BLaER1 (cell line): Measurements from ENCODE around the gene OTOGL.

ENCODE experiments used
- H3K27ac ChIP-seq: shearing (Covaris generic); formaldehyde crosslinking; 2 replicates; pipeline ENCODE4 v1.8.1; 2022
- H3K27me3 ChIP-seq: shearing (Covaris generic); formaldehyde crosslinking; 2 replicates; pipeline ENCODE4 v1.8.1; 2022
- H3K36me3 ChIP-seq: shearing (Covaris generic); formaldehyde crosslinking; 2 replicates; pipeline ENCODE4 v1.8.1; 2022
- H3K4me1 ChIP-seq: shearing (Covaris generic); formaldehyde crosslinking; 2 replicates; pipeline ENCODE4 v1.8.1; 2022
- H3K4me2 ChIP-seq: shearing (Covaris generic); formaldehyde crosslinking; 2 replicates; pipeline ENCODE4 v1.8.1; 2022
- H3K4me3 ChIP-seq: shearing (Covaris generic); formaldehyde crosslinking; 2 replicates; pipeline ENCODE4 v1.8.1; 2022
- H3K9ac ChIP-seq: shearing (Covaris generic); formaldehyde crosslinking; 2 replicates; pipeline ENCODE4 v1.8.1; 2022
- H3K9me3 ChIP-seq: shearing (Covaris generic); formaldehyde crosslinking; 2 replicates; pipeline ENCODE4 v1.8.1; 2022
- H4K20me1 ChIP-seq: shearing (Covaris generic); formaldehyde crosslinking; 2 replicates; pipeline ENCODE4 v1.8.1; 2022
- Cebpa-rat ChIP-seq: shearing (Covaris generic); IDR thresholded peaks from 2 replicates; pipeline ENCODE4 v1.8.1; 2022

The OTOGL gene

DNA sequence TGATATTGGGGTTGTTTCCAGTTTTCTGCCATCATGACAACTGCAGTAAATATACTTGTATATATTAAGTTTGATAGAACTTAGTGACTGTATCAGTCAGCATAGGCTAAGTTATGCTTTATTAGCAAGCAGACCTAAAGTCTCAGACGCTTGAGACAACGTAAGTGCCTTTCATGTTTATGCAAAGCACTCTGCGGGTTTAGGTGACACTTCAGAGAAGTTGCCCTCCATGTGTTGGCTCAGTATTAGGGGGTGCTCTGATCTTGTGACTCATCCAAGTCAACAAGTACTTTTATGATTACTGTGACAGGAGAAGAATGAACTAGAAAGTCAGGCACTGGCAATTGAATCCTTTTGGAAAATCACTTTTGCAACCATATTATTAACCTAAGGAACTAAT, 13.3 kb upstream of the OTOGL start:
- Histone ChIP-seq H3K4me2 (no peak overlapping the region), H3K9ac (no peak overlapping the region), H3K9me3 (no peaks in the 10 kb centered on the region), H3K36me3 (no peaks in the 10 kb centered on the region), H3K27ac (no peak overlapping the region), H3K4me1 (no peaks in the 10 kb centered on the region), H3K4me3 (no peak overlapping the region), H4K20me1 (no peaks in the 10 kb centered on the region), H3K27me3 (no peaks in the 10 kb centered on the region)
- TF ChIP-seq Cebpa-rat = no peak

DNA sequence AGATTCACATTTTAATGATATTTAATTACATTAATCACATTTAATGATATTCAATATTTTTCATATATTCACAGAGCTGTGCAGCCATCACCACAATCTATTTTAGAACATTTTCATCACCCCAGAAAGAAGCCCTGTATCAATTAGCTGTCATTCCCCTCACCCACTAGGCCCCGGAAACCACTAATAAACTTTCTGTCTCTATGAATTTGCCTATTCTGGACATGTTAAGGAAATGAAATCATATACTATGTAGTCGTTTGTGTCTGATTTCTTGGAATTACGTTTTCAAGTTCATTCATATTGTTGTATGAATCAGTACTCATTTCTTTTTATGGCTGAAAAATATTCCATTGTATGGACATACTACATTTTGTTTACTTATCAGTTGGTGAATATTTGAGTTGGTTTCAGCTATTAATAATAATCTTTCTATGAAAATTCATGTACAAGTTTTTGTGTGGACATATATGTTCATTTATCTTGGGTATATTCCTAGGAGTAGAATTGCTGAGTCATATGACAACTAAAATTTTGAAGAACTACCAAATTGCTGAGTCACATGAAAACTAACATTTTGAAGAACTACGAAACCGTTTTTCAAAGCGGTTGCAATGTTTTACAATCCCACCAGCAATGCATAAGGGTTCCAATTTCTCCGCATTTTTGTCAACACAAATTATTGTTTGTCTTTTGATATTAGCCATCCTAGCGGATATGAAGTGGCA, 11.7 kb upstream of the OTOGL start:
- Histone ChIP-seq H3K4me2 (no peak overlapping the region), H3K4me3 (no peak overlapping the region), H3K27ac (no peak overlapping the region), H3K36me3 (no peaks in the 10 kb centered on the region), H3K27me3 (no peaks in the 10 kb centered on the region), H3K4me1 (no peaks in the 10 kb centered on the region), H3K9me3 (no peaks in the 10 kb centered on the region), H3K9ac (no peak overlapping the region), H4K20me1 (no peaks in the 10 kb centered on the region)
- TF ChIP-seq Cebpa-rat = no peak

DNA sequence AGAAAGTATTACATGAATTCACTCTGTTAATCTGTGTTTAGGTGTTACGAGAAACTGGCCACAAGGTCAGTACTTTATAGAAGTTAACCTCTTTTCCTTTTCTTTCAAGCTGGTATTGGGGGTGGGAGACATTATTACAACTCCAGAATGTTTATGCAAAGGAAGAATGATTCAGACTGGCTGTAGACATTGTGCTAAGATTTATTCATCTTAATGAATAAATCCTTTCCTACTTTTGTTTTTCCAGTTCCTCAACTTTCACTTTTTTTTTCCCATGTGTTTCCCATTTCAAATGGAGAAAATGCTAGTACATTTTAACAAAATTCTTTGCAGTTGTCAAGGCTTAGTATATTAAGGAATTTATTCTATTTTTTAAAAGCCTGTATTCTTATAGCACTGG, 1.3 kb downstream of the OTOGL start:
- TF ChIP-seq Cebpa-rat = no peak
- Histone ChIP-seq H3K36me3 (no peaks in the 10 kb centered on the region), H3K9ac (no peak overlapping the region), H3K4me2 (no peak overlapping the region), H3K9me3 (no peaks in the 10 kb centered on the region), H3K4me3 (no peak overlapping the region), H4K20me1 (no peaks in the 10 kb centered on the region), H3K27me3 (no peaks in the 10 kb centered on the region), H3K27ac (no peak overlapping the region), H3K4me1 (no peaks in the 10 kb centered on the region)

DNA sequence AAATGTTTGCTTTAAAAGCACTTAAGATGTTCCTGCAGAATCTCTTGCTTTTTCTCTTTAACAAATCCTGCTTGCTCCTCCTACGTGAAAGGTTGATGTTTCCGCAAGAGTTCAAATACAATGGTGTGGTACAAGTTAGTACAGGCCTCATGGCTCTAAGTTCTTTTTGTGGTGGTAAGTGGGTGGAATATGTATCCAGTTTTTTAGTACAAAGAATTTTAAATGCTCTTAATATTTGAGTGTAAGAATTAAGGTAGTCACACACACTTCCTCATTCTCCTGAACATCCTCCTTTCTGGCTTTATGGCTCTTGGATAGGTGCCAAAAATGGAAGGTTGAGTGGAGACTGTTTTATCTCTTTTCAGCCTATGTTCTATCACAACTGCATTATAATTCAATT, 1.8 kb downstream of the OTOGL start:
- Histone ChIP-seq H3K4me3 (no peak overlapping the region), H4K20me1 (no peaks in the 10 kb centered on the region), H3K4me1 (no peaks in the 10 kb centered on the region), H3K4me2 (no peak overlapping the region), H3K36me3 (no peaks in the 10 kb centered on the region), H3K27ac (no peak overlapping the region), H3K9me3 (no peaks in the 10 kb centered on the region), H3K27me3 (no peaks in the 10 kb centered on the region), H3K9ac (no peak overlapping the region)
- TF ChIP-seq Cebpa-rat = no peak

- Histone ChIP-seq H3K4me3 (no peak overlapping the region), H3K4me2 (no peak overlapping the region), H3K4me1 (no peaks in the 10 kb centered on the region), H4K20me1 (no peaks in the 10 kb centered on the region), H3K27ac (no peak overlapping the region), H3K27me3 (no peaks in the 10 kb centered on the region), H3K36me3 (no peaks in the 10 kb centered on the region), H3K9ac (no peak overlapping the region), H3K9me3 (no peaks in the 10 kb centered on the region)
- no peak for TF ChIP-seq Cebpa-rat
Measured at GRCh38 chr12:80107221-80107620, 7.9 kb downstream of the OTOGL start.

DNA sequence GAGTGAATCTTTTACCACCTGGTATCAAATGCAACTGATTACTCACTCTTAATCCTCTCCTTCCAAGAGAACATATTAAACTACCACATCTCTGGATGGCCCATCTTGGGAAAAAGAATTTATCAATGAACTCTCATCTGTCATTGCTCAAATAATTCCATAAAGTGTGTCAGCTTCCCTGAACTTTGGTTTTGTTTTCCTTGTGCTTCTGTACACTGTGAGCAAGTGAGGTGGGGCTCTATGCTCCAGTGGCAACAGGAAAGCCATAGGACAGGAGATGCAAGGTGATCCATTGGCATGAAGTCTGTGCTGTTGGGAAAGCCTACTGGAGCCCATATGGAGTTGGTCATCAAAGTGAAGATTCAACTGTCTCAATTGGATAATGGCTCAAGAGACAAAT, 17.4 kb downstream of the OTOGL start:
- H3K9me3 ChIP-seq = 0 out of 2 replicates have a peak, but pooled peaks cover 5% of the 10 kb centered on the region
- H3K4me3 ChIP-seq = no peak overlapping the region
- H3K4me2 ChIP-seq = no peak overlapping the region
- no peaks in the 10 kb centered on the region for H3K27me3 ChIP-seq
- H3K27ac ChIP-seq = no peak overlapping the region
- no peaks in the 10 kb centered on the region for H3K36me3 ChIP-seq
- H3K9ac ChIP-seq = no peak overlapping the region
- H4K20me1 ChIP-seq = no peaks in the 10 kb centered on the region
- no peaks in the 10 kb centered on the region for H3K4me1 ChIP-seq
- TF ChIP-seq Cebpa-rat = no peak

DNA sequence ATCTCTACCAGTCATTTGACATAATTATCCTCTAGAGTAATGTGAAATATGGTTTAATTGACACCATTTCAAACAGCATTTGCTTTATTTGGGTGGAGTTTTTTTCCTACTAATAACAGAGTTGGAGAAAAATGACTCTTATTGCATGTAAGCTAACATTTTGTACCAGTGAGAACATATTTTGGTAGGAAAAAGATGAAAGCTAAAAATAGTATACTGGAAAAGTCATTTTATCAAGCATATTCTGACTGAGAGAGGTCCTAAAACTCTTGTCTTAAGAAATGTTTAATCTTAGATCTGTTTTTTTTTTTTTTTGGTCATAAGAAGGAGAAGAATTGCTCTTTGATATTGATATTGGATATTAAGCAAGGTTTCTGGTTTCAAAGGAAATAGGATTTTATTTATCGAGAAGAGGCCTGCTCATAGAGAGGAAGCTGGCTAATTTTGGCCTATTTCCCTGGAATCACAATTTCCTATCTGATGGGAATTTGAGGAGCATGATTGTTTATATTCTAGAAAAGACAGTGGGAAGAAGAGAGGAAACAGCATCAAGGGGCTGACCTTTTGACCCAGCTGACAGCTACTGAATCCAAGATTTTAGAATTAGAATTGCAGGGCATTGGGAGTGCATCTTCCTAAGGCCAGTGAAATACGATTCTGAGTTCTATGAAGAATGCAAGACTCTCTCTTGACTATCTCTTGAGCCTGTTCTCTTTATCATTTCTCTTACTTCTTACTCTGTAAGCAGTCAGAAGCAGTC, 19.4 kb downstream of the OTOGL start:
- H3K9ac ChIP-seq = no peak overlapping the region
- H3K9me3 ChIP-seq = 0 out of 2 replicates have a peak, but pooled peaks cover 5% of the 10 kb centered on the region
- H3K4me3 ChIP-seq = no peak overlapping the region
- H3K4me2 ChIP-seq = no peak overlapping the region
- H4K20me1 ChIP-seq = no peaks in the 10 kb centered on the region
- no peaks in the 10 kb centered on the region for H3K36me3 ChIP-seq
- no peaks in the 10 kb centered on the region for H3K27me3 ChIP-seq
- no peak overlapping the region for H3K27ac ChIP-seq
- no peaks in the 10 kb centered on the region for H3K4me1 ChIP-seq
- TF ChIP-seq Cebpa-rat = no peak

- H3K9ac ChIP-seq = no peak overlapping the region
- H3K4me1 ChIP-seq = no peaks in the 10 kb centered on the region
- H4K20me1 ChIP-seq = no peaks in the 10 kb centered on the region
- H3K4me3 ChIP-seq = no peak overlapping the region
- 0 out of 2 replicates have a peak, but pooled peaks cover 2% of the 10 kb centered on the region for H3K9me3 ChIP-seq
- no peaks in the 10 kb centered on the region for H3K36me3 ChIP-seq
- TF ChIP-seq Cebpa-rat = no peak
- H3K27ac ChIP-seq = no peak overlapping the region
- no peak overlapping the region for H3K4me2 ChIP-seq
- no peaks in the 10 kb centered on the region for H3K27me3 ChIP-seq
Measured at GRCh38 chr12:80120994-80121393, 21.7 kb downstream of the OTOGL start.

- Histone ChIP-seq H3K36me3 (no peaks in the 10 kb centered on the region), H3K4me2 (no peak overlapping the region), H3K27ac (no peak overlapping the region), H3K9ac (no peak overlapping the region), H3K4me1 (no peaks in the 10 kb centered on the region), H3K27me3 (no peaks in the 10 kb centered on the region), H4K20me1 (no peaks in the 10 kb centered on the region), H3K4me3 (no peak overlapping the region), H3K9me3 (no peaks in the 10 kb centered on the region)
- no peak for TF ChIP-seq Cebpa-rat
Measured at GRCh38 chr12:80121661-80122060, 22.3 kb downstream of the OTOGL start.

DNA sequence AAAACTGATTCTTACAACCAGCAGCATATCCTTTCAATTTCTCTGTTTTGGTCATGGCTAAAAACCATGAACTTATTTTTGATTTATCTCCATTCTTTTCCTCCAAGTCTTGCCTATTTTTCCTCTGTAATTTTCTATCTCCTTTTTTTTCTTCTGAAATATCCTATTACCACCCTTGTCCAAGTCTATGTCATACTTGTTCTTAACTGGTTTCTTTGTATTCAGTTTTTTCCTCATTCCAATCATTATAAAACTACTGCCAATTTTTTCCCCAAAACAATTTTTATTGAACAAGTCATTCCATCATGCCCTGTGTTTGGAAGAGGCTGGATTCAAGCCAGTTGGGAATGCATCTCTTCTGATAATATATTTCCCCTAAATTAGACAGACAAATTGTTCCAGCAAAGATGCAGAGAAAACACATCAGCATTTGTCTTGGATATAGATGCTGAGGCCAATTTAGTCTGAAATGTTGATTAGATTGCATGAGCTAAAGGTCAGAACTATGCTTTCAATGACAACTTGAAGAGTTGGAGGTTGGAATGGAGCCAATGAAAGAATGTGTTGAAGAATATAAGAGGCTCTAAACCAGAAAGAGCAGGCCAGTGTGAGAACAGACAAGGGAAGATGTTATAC, 30.7 kb downstream of the OTOGL start:
- no peaks in the 10 kb centered on the region for H3K9me3 ChIP-seq
- H3K27me3 ChIP-seq = no peaks in the 10 kb centered on the region
- H3K36me3 ChIP-seq = no peaks in the 10 kb centered on the region
- no peak for TF ChIP-seq Cebpa-rat
- H3K27ac ChIP-seq = no peak overlapping the region
- H3K4me1 ChIP-seq = no peaks in the 10 kb centered on the region
- H4K20me1 ChIP-seq = no peaks in the 10 kb centered on the region
- no peak overlapping the region for H3K4me3 ChIP-seq
- H3K9ac ChIP-seq = no peak overlapping the region
- no peak overlapping the region for H3K4me2 ChIP-seq
